Measurements from ENCODE around the gene BCAS3.

DNA sequence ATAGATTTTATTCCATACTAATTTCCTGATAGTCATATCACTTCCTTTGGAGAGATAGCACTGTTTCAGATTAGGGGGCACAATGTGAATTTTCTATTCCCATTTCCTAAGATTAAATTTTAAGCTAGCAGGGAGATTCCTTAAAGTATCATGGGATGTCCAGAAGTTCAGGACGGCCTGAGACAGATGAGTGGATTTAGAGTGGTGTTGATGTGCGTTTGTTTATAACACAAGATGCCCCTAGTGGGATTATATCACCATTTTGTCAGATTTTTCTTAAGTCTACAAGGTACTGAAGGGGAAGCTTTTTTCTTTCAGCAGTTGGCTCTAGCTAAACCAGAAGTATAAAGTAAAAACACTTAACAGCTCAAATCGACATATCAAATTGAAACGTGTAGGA lies 538.4 kb downstream of the BCAS3 start:
- TF ChIP-seq CEBPB (IDR thresholded peaks at IDR 0.05), result no peak
- no peak for TF ChIP-seq EP300 (IDR thresholded peaks at IDR 0.05; ENCODE audit: borderline replicate concordance)
- no peak for TF ChIP-seq RAD21 (IDR thresholded peaks at IDR 0.05; ENCODE audit: low read depth)
- no peak for TF ChIP-seq TCF12 (IDR thresholded peaks at IDR 0.05; ENCODE audit: low read depth)
- TF ChIP-seq, protein P1, sequence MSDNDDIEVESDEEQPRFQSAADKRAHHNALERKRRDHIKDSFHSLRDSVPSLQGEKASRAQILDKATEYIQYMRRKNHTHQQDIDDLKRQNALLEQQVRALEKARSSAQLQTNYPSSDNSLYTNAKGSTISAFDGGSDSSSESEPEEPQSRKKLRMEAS (IDR thresholded peaks at IDR 0.05), result no peak
- TF ChIP-seq, protein P2, sequence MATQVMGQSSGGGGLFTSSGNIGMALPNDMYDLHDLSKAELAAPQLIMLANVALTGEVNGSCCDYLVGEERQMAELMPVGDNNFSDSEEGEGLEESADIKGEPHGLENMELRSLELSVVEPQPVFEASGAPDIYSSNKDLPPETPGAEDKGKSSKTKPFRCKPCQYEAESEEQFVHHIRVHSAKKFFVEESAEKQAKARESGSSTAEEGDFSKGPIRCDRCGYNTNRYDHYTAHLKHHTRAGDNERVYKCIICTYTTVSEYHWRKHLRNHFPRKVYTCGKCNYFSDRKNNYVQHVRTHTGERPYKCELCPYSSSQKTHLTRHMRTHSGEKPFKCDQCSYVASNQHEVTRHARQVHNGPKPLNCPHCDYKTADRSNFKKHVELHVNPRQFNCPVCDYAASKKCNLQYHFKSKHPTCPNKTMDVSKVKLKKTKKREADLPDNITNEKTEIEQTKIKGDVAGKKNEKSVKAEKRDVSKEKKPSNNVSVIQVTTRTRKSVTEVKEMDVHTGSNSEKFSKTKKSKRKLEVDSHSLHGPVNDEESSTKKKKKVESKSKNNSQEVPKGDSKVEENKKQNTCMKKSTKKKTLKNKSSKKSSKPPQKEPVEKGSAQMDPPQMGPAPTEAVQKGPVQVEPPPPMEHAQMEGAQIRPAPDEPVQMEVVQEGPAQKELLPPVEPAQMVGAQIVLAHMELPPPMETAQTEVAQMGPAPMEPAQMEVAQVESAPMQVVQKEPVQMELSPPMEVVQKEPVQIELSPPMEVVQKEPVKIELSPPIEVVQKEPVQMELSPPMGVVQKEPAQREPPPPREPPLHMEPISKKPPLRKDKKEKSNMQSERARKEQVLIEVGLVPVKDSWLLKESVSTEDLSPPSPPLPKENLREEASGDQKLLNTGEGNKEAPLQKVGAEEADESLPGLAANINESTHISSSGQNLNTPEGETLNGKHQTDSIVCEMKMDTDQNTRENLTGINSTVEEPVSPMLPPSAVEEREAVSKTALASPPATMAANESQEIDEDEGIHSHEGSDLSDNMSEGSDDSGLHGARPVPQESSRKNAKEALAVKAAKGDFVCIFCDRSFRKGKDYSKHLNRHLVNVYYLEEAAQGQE (IDR thresholded peaks at IDR 0.05; ENCODE audit: low read depth), result no peak
- no peak for TF ChIP-seq YY1 (IDR thresholded peaks at IDR 0.05; ENCODE audit: low read depth)
- TF ChIP-seq, protein P3, sequence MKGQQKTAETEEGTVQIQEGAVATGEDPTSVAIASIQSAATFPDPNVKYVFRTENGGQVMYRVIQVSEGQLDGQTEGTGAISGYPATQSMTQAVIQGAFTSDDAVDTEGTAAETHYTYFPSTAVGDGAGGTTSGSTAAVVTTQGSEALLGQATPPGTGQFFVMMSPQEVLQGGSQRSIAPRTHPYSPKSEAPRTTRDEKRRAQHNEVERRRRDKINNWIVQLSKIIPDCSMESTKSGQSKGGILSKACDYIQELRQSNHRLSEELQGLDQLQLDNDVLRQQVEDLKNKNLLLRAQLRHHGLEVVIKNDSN (IDR thresholded peaks at IDR 0.05), result no peak
- no peak for TF ChIP-seq TAF1 (IDR thresholded peaks at IDR 0.05; ENCODE audit: low read depth)
- no peak for TF ChIP-seq ZBTB7A (IDR thresholded peaks at IDR 0.05; ENCODE audit: low read depth)
- TF ChIP-seq FOXM1 (IDR thresholded peaks at IDR 0.05; ENCODE audit: borderline replicate concordance, low read depth), result no peak
- no peak for TF ChIP-seq EGR1 (IDR thresholded peaks at IDR 0.05)

All from Ishikawa (cell line).